Muscle layer of colon (tissue), 2 donors: ENCODE results near the gene CXADR.

Source experiments
- H3K27ac ChIP-seq: one replicate; pipeline ENCODE4 v1.7.0; 2013; ENCODE audit warnings: low read depth, mild to moderate bottlenecking, low read length, moderate library complexity
- H3K27me3 ChIP-seq, 2 donors: one replicate each; pipeline ENCODE4 v1.7.0; 2013; ENCODE audit warnings: low read length in 2 of 2, mild to moderate bottlenecking in 2 of 2; ENCODE audit not compliant: insufficient read depth in 2 of 2, control insufficient read depth in 1 of 2
- H3K36me3 ChIP-seq: one replicate; pipeline ENCODE4 v1.7.0; 2013; ENCODE audit warnings: mild to moderate bottlenecking, low read length; ENCODE audit not compliant: insufficient read depth
- H3K4me1 ChIP-seq: one replicate; pipeline ENCODE4 v1.7.0; 2013; ENCODE audit warnings: mild to moderate bottlenecking, low read length; ENCODE audit not compliant: insufficient read depth
- H3K4me3 ChIP-seq, 2 donors: one replicate each; pipeline ENCODE4 v1.7.0; 2013; ENCODE audit warnings: low read length in 2 of 2, low read depth in 1 of 2, mild to moderate bottlenecking in 1 of 2, moderate library complexity in 1 of 2
- H3K9ac ChIP-seq: one replicate; pipeline ENCODE4 v1.7.0; 2013; ENCODE audit warnings: low read length
- H3K9me3 ChIP-seq: one replicate; pipeline ENCODE4 v1.7.0; 2013; ENCODE audit warnings: mild to moderate bottlenecking, low read length
- donor health status: abdominal sarcoma.
- donor health status: Adenocarcinoma of cecum.

Gene CXADR

GRCh38 chr21:17578162-17578561, 65.3 kb downstream of the CXADR start:
- no peak overlapping the region for H3K9ac ChIP-seq
- H3K36me3 ChIP-seq = no peaks in the 10 kb centered on the region
- no peak overlapping the region for H3K27ac ChIP-seq
- H3K4me3 ChIP-seq = no peak overlapping the region
- H3K4me1 ChIP-seq = no peaks in the 10 kb centered on the region
- H3K27me3 ChIP-seq = no peaks in the 10 kb centered on the region
- H3K9me3 ChIP-seq = no peaks in the 10 kb centered on the region

- no peaks in the 10 kb centered on the region for H3K27me3 ChIP-seq
- H3K4me1 ChIP-seq = no peaks in the 10 kb centered on the region
- H3K4me3 ChIP-seq = no peak overlapping the region
- no peak overlapping the region for H3K9ac ChIP-seq
- no peak overlapping the region for H3K27ac ChIP-seq
- no peaks in the 10 kb centered on the region for H3K9me3 ChIP-seq
- H3K36me3 ChIP-seq = no peaks in the 10 kb centered on the region
These were observed 66.0 kb downstream of the CXADR start for GRCh38 chr21:17578876-17579275.

- H3K27me3 ChIP-seq = no peaks in the 10 kb centered on the region
- no peaks in the 10 kb centered on the region for H3K4me1 ChIP-seq
- no peak overlapping the region for H3K27ac ChIP-seq
These were observed 67.5 kb downstream of the CXADR start for GRCh38 chr21:17580319-17580718.

GRCh38 chr21:17583898-17584297, 71.1 kb downstream of the CXADR start:
- Histone ChIP-seq H3K9ac (no peak overlapping the region), H3K4me3 (no peak overlapping the region), H3K27me3 (no peaks in the 10 kb centered on the region), H3K27ac (no peak overlapping the region), H3K9me3 (no peaks in the 10 kb centered on the region), H3K36me3 (no peaks in the 10 kb centered on the region), H3K4me1 (no peaks in the 10 kb centered on the region)

More at GRCh38 chr21:17580319-17580718, 67.5 kb downstream of the CXADR start:
- Histone ChIP-seq H3K36me3 (no peaks in the 10 kb centered on the region), H3K9ac (no peak overlapping the region), H3K4me3 (no peak overlapping the region), H3K9me3 (no peaks in the 10 kb centered on the region)

- Histone ChIP-seq H3K27me3 (no peaks in the 10 kb centered on the region), H3K9ac (no peak overlapping the region), H3K4me3 (no peak overlapping the region), H3K36me3 (no peaks in the 10 kb centered on the region), H3K4me1 (no peaks in the 10 kb centered on the region), H3K9me3 (no peaks in the 10 kb centered on the region), H3K27ac (no peak overlapping the region)
These were observed 73.1 kb downstream of the CXADR start for GRCh38 chr21:17585875-17586450.

- H3K27ac ChIP-seq = no peak overlapping the region
- no peaks in the 10 kb centered on the region for H3K9me3 ChIP-seq
- H3K4me1 ChIP-seq = no peaks in the 10 kb centered on the region
- no peaks in the 10 kb centered on the region for H3K27me3 ChIP-seq
- no peak overlapping the region for H3K4me3 ChIP-seq
- H3K9ac ChIP-seq = no peak overlapping the region
- peaks cover 20% of the 10 kb centered on the region for H3K36me3 ChIP-seq
These were observed 77.6 kb downstream of the CXADR start for GRCh38 chr21:17590430-17590829.

- H3K27ac ChIP-seq = no peak overlapping the region
- H3K36me3 ChIP-seq = peaks cover 41% of the 10 kb centered on the region
- no peaks in the 10 kb centered on the region for H3K4me1 ChIP-seq
- no peaks in the 10 kb centered on the region for H3K9me3 ChIP-seq
- no peaks in the 10 kb centered on the region for H3K27me3 ChIP-seq
- no peak overlapping the region for H3K4me3 ChIP-seq
- H3K9ac ChIP-seq = no peak overlapping the region
These were observed 84.8 kb downstream of the CXADR start for GRCh38 chr21:17597680-17598079.

- H3K4me3 ChIP-seq = no peak overlapping the region
- H3K27me3 ChIP-seq = no peaks in the 10 kb centered on the region
- no peak overlapping the region for H3K27ac ChIP-seq
- H3K9me3 ChIP-seq = no peaks in the 10 kb centered on the region
- peaks cover 41% of the 10 kb centered on the region for H3K36me3 ChIP-seq
- H3K4me1 ChIP-seq = no peaks in the 10 kb centered on the region
- H3K9ac ChIP-seq = no peak overlapping the region
These were observed 85.6 kb downstream of the CXADR start for GRCh38 chr21:17598437-17598836.

- H3K9ac ChIP-seq = no peak overlapping the region
- no peaks in the 10 kb centered on the region for H3K27me3 ChIP-seq
- peaks cover 26% of the 10 kb centered on the region for H3K36me3 ChIP-seq
- no peak overlapping the region for H3K4me3 ChIP-seq
- peaks cover 16% of the 10 kb centered on the region for H3K4me1 ChIP-seq
- no peaks in the 10 kb centered on the region for H3K9me3 ChIP-seq
- H3K27ac ChIP-seq = no peak overlapping the region
These were observed 90.0 kb downstream of the CXADR start for GRCh38 chr21:17602874-17603273.

- Histone ChIP-seq H3K27ac (peak overlapping the region; percentile 1), H3K4me1 (peaks cover 30% of the 10 kb centered on the region), H3K27me3 (no peaks in the 10 kb centered on the region), H3K9ac (no peak overlapping the region), H3K36me3 (peaks cover 22% of the 10 kb centered on the region), H3K4me3 (no peak overlapping the region), H3K9me3 (no peaks in the 10 kb centered on the region)
These were observed 94.8 kb downstream of the CXADR start for GRCh38 chr21:17607684-17608083.

- Histone ChIP-seq H3K27ac (no peak overlapping the region), H3K27me3 (no peaks in the 10 kb centered on the region), H3K4me1 (peaks cover 31% of the 10 kb centered on the region), H3K4me3 (no peak overlapping the region), H3K9me3 (no peaks in the 10 kb centered on the region), H3K9ac (no peak overlapping the region), H3K36me3 (peaks cover 5% of the 10 kb centered on the region)
These were observed 96.8 kb downstream of the CXADR start for GRCh38 chr21:17609681-17610080.

- Histone ChIP-seq H3K36me3 (peaks cover 4% of the 10 kb centered on the region), H3K27me3 (no peaks in the 10 kb centered on the region), H3K9ac (peak overlapping the region; percentile 96), H3K9me3 (no peaks in the 10 kb centered on the region), H3K4me3 (peak overlapping the region; percentile 59 to 70), H3K4me1 (peaks cover 27% of the 10 kb centered on the region), H3K27ac (peak overlapping the region; percentile 98)
These were observed 98.1 kb downstream of the CXADR start for GRCh38 chr21:17610911-17611310.
